Uterus (tissue), 4 donors: ENCODE results near the gene LEFTY2. TPM values are rescaled to one million over a fixed set of nuclear protein-coding genes. Genes with fewer than 3 reads are reported as not detected.

Experiments used
- DNase-seq, 2 donors: peaks; one replicate each; pipeline ENCODE4 v3.0.0-alpha.2; 2019 to 2020
- H3K27ac ChIP-seq, 2 donors: fragments of 200-600 bp; sonication (generic); 1 replicate in 1 of 2; 2 replicates in 1 of 2; pipeline ENCODE4 v1.5.1; 2016 to 2018
- H3K27me3 ChIP-seq, 2 donors: fragments of 200-600 bp; sonication (generic); one replicate each; pipeline ENCODE4 v1.5.1; 2018 to 2019; ENCODE audit warnings: control low read depth in 1 of 2
- H3K36me3 ChIP-seq, 2 donors: fragments of 200-600 bp; sonication (generic); one replicate each; pipeline ENCODE4 v1.5.1; 2019; ENCODE audit warnings: control low read depth in 1 of 2
- H3K4me1 ChIP-seq, 2 donors: fragments of 200-600 bp; sonication (generic); one replicate each; pipeline ENCODE4 v1.5.1; 2018 to 2019; ENCODE audit warnings: control low read depth in 1 of 2
- H3K4me3 ChIP-seq, 2 donors: fragments of 200-600 bp; sonication (generic); 1 replicate in 1 of 2; 2 replicates in 1 of 2; pipeline ENCODE4 v1.5.1; 2018 to 2019; ENCODE audit warnings: mild to moderate bottlenecking in 1 of 2
- H3K9me3 ChIP-seq, 2 donors: fragments of 200-600 bp; sonication (generic); one replicate each; pipeline ENCODE4 v1.5.1; 2019; ENCODE audit warnings: control low read depth in 1 of 2
- POLR2A ChIP-seq, 2 donors: fragments of 450-650 bp; IDR thresholded peaks; one replicate each; pipeline ENCODE4 v1.6.1; 2016; ENCODE audit warnings: antibody characterized with exemption in 2 of 2, mild to moderate bottlenecking in 1 of 2, moderate library complexity in 1 of 2
- intact Hi-C: fragments of 100-400 bp; cut with DNase I; formaldehyde crosslinking; loops from one replicate; pipeline ENCODE4 v1.15.1; 2023; ENCODE audit warnings: low total_unique reads
- total RNA-seq, 4 donors: library from RNA; depleted of rRNA in 3 of 4; stranded (reverse); fragments of >200 nt in 3 of 4; gene quantifications; one replicate each; pipeline versions ENCODE4 v1.1.0 to v1.2.4, GENCODE V29; 2014 to 2023
- TF ChIP-seq, protein P1 (sequence below), 4 experiments: fragments of 200-600 bp in 2 of 4; fragments of 450-650 bp in 2 of 4; sonication (generic) in 2 of 4; IDR thresholded peaks; one replicate each; pipeline ENCODE4 v1.5.1; 2016 to 2019; ENCODE audit warnings: antibody characterized with exemption in 4 of 4, mild to moderate bottlenecking in 2 of 4, moderate library complexity in 1 of 4
- donor health status: DM: yes; HTN: yes; CAD: no.

The LEFTY2 gene
- total RNA-seq, 4 donors from 2014 or later: 6.1 to 41.6 (median 29.5) TPM

DNA sequence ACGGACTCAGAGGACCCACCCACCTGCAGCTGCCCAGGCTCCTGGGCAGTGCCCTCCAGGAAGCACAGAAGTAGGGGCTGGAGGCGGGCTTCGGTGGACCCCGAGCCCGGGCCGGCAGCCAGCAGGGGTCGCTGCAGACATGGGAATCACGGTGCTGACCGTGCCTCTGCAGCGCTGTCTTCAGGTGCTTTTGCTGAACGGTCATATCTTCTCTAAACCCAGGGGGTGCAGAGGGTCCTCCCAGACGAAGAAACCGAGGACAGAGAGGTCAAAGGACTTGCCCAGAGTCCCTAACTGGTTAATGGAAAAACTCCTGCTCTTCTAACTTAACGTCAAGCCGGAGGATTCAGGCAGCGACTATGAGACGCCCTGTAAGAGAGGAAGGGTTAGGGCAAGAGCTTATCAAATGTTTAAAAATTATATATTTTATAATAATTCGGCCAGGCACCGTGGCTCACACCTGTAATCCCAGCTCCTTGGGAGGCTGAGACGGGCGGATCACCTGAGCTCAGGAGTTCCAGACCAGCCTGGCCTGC lies 21.5 kb upstream of the LEFTY2 start:
- DNase-seq: peak in 1 of 2 donors; percentile 14
- TF ChIP-seq, protein P1, sequence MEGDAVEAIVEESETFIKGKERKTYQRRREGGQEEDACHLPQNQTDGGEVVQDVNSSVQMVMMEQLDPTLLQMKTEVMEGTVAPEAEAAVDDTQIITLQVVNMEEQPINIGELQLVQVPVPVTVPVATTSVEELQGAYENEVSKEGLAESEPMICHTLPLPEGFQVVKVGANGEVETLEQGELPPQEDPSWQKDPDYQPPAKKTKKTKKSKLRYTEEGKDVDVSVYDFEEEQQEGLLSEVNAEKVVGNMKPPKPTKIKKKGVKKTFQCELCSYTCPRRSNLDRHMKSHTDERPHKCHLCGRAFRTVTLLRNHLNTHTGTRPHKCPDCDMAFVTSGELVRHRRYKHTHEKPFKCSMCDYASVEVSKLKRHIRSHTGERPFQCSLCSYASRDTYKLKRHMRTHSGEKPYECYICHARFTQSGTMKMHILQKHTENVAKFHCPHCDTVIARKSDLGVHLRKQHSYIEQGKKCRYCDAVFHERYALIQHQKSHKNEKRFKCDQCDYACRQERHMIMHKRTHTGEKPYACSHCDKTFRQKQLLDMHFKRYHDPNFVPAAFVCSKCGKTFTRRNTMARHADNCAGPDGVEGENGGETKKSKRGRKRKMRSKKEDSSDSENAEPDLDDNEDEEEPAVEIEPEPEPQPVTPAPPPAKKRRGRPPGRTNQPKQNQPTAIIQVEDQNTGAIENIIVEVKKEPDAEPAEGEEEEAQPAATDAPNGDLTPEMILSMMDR (IDR thresholded peaks at IDR 0.05): peak; percentile 16 to 26 (median 24)
- no peak for TF ChIP-seq POLR2A (IDR thresholded peaks at IDR 0.05)
- no peaks in the 10 kb centered on the region for H3K9me3 ChIP-seq

DNA sequence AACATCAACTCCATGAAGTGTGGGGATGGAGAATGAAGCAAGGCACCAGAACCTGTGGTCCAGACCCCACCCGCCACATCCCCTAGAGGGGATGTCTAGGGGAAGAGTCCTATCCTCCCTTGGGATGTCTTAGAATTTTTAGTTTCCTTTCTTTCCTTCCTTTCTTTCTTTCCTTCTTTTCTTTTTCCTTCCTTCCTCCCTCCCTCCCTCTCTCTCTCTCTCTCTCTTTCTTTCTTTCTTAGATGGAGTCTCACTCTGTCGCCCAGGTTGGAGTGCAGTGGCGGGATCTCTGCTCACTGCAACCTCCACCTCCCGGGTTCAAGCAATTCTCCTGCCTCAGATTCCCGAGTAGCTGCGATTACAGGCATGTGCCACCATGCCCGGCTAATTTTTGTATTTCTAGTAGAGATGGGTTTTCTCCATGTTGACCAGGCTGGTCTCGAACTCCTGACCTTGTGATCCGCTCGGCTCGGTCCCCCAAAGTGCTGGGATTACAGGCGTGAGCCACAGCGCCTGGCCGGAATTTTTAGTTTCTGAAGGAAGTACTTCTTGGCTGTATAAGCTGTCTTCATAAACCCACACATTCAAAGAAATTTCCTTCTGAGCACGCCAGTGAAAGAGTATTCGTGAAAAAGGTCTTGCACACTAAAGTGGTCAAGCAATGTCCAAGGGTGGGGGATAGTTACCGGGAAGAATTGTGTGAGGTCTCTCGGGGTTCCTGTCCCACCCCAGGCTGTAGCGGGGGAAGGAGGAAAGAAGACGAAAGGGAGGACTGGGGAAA lies 20.8 kb upstream of the LEFTY2 start:
- Histone ChIP-seq H3K4me3 (no peak overlapping the region), H3K27me3 (no peaks in the 10 kb centered on the region), H3K36me3 (no peaks in the 10 kb centered on the region), H3K27ac (no peak overlapping the region), H3K4me1 (no peaks in the 10 kb centered on the region), H3K9me3 (no peaks in the 10 kb centered on the region)
- TF ChIP-seq, protein P1 (IDR thresholded peaks at IDR 0.05): no peak
- no peak for TF ChIP-seq POLR2A (IDR thresholded peaks at IDR 0.05)
- intact Hi-C loops: no loop called here
- DNase-seq: peak in 1 of 2 donors; percentile 5

More for the DNA sequence above, 21.5 kb upstream of the LEFTY2 start:
- no peaks in the 10 kb centered on the region for H3K27me3 ChIP-seq
- H3K4me1 ChIP-seq: no peaks in the 10 kb centered on the region
- no peak overlapping the region for H3K27ac ChIP-seq
- no peaks in the 10 kb centered on the region for H3K36me3 ChIP-seq
- no peak overlapping the region for H3K4me3 ChIP-seq
- intact Hi-C loops: no loop called here

DNA sequence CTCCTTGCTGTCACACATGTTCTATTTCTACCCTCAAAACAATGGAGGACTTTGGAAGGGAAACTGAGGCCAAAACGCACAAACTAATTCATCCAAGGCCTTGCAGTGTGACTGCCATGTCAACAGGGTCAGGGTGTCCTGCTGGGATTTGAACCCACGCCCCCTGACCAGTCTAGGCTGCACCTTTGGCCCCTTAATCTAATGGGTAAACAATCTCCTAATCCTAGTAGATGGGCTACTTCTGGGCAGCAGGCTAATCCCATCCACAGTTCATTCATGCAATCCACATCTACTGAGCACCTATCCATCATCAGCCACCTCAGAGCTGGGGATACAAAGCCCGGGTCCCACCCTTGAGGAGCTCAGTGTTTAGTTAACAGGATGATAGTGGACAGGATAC lies 17.0 kb upstream of the LEFTY2 start:
- H3K36me3 ChIP-seq: no peaks in the 10 kb centered on the region
- H3K4me3 ChIP-seq: no peak overlapping the region
- no peaks in the 10 kb centered on the region for H3K27me3 ChIP-seq
- H3K9me3 ChIP-seq: no peaks in the 10 kb centered on the region
- intact Hi-C loops: no loop called here
- H3K27ac ChIP-seq: no peak overlapping the region
- H3K4me1 ChIP-seq: no peaks in the 10 kb centered on the region
- no peak for TF ChIP-seq POLR2A (IDR thresholded peaks at IDR 0.05)
- TF ChIP-seq, protein P1 (IDR thresholded peaks at IDR 0.05): no peak
- DNase-seq: no peak

DNA sequence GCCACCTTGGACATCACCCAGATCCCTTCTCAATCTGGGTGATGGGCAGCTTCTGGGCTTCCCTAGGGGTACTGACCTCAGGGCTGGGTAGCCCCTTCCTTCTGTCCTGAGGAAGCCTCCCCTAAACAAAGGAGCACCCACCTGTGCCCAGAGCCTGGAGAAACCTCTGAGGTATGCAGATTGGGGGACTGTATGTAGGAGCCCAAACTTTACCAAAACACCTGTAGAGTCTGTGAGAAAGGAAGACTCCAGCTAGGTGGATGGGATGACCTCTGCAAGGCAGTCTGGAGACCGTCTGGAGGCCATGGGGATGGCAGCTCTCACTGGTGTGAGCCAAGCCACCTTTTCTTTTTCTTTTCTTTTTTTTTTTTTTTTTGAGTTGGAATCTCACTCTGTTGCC lies 13.7 kb upstream of the LEFTY2 start:
- intact Hi-C loops: no loop called here
- H3K4me1 ChIP-seq: no peaks in the 10 kb centered on the region
- H3K9me3 ChIP-seq: no peaks in the 10 kb centered on the region
- no peaks in the 10 kb centered on the region for H3K36me3 ChIP-seq
- H3K27me3 ChIP-seq: no peaks in the 10 kb centered on the region
- no peak overlapping the region for H3K27ac ChIP-seq
- no peak for DNase-seq
- TF ChIP-seq, protein P1 (IDR thresholded peaks at IDR 0.05): no peak
- no peak for TF ChIP-seq POLR2A (IDR thresholded peaks at IDR 0.05)
- H3K4me3 ChIP-seq: no peak overlapping the region

DNA sequence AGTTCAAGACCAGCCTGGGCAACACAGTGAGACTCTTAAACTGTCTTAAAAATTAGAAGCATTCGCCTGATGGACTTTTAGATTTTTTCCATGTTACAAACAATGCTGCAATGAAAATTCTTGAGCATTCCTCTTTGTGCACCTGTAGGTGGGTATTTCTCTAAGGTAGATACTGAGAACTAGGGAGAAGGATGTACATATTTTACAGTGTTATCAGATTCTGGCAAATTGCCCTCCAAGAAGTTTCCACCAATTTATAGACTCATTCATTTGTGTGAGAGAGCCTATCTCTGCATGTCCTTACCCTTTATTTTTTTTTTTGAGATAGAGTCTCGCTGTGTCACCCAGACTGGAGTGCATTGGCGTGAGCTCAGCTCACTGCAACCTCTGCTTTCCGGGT lies 12.3 kb upstream of the LEFTY2 start:
- no peaks in the 10 kb centered on the region for H3K4me1 ChIP-seq
- DNase-seq: no peak
- no peaks in the 10 kb centered on the region for H3K27me3 ChIP-seq
- H3K36me3 ChIP-seq: no peaks in the 10 kb centered on the region
- TF ChIP-seq, protein P1 (IDR thresholded peaks at IDR 0.05): no peak
- TF ChIP-seq POLR2A (IDR thresholded peaks at IDR 0.05): no peak
- intact Hi-C loops: no loop called here
- H3K27ac ChIP-seq: no peak overlapping the region
- H3K4me3 ChIP-seq: no peak overlapping the region
- H3K9me3 ChIP-seq: no peaks in the 10 kb centered on the region
